G401 (cell line): ENCODE data around the gene METTL25B. TPM values are rescaled to one million over a fixed set of nuclear protein-coding genes. Genes with fewer than 3 reads are reported as not detected.

Experiments used
- DNase-seq: peaks from one replicate; pipeline ENCODE4 v3.0.0-alpha.2; 2015; ENCODE audit warnings: low spot score
- in situ Hi-C: cut with HindIII; loops from 2 replicates; pipeline ENCODE4 v1.10.0; 2016; ENCODE audit warnings: low sequenced_read_pairs, mixed read lengths
- total RNA-seq: library from RNA; depleted of rRNA; stranded (reverse); fragments of >200 nt; shearing (Covaris generic); gene quantifications from 2 replicates; pipeline ENCODE4 v1.2.3, GENCODE V29; 2014; rRNA removed

The METTL25B gene
- total RNA-seq: 24.6 and 54.8 TPM in 2 replicates

- in situ Hi-C loops: no loop called here
These were observed at the start of gene METTL25B for GRCh38 chr1:156727926-156728598. TSS of gene METTL25B (plus strand) at chr1:156728469. CDS start at chr1:156729105, 636 bp downstream.

GRCh38 chr1:156680056-156680455 lies 48.2 kb upstream of the METTL25B start:
- DNase-seq: no peak
- in situ Hi-C loops: no loop called here

More at GRCh38 chr1:156727926-156728598, at the start of gene METTL25B:
- peak; percentile 83 for DNase-seq

- in situ Hi-C loops: no loop called here
- DNase-seq: no peak
These were observed 46.9 kb upstream of the METTL25B start for GRCh38 chr1:156681196-156681960.

- no peak for DNase-seq
- in situ Hi-C loops: no loop called here
These were observed 45.9 kb upstream of the METTL25B start for GRCh38 chr1:156682166-156682890.

- DNase-seq: no peak
- in situ Hi-C loops: no loop called here
These were observed 44.0 kb upstream of the METTL25B start for GRCh38 chr1:156684227-156684782.

- DNase-seq: peak; percentile 81
- in situ Hi-C loops: no loop called here
These were observed 39.0 kb upstream of the METTL25B start for GRCh38 chr1:156689035-156689952.

- DNase-seq: no peak
- in situ Hi-C loops: no loop called here
These were observed 38.2 kb upstream of the METTL25B start for GRCh38 chr1:156689953-156690674.

- DNase-seq: no peak
- in situ Hi-C loops: no loop called here
These were observed 37.6 kb upstream of the METTL25B start for GRCh38 chr1:156690675-156691036.

GRCh38 chr1:156691191-156691590 lies 37.1 kb upstream of the METTL25B start:
- no peak for DNase-seq
- in situ Hi-C loops: no loop called here

- in situ Hi-C loops: no loop called here
These were observed 36.4 kb upstream of the METTL25B start for GRCh38 chr1:156691665-156692440.

GRCh38 chr1:156692441-156692924 lies 35.8 kb upstream of the METTL25B start:
- no peak for DNase-seq
- in situ Hi-C loops: no loop called here

More at GRCh38 chr1:156691665-156692440, 36.4 kb upstream of the METTL25B start:
- DNase-seq: no peak

- in situ Hi-C loops: no loop called here
- DNase-seq: no peak
These were observed 35.1 kb upstream of the METTL25B start for GRCh38 chr1:156692925-156693847.

GRCh38 chr1:156693848-156694689 lies 34.2 kb upstream of the METTL25B start:
- no peak for DNase-seq
- in situ Hi-C loops: no loop called here

- in situ Hi-C loops: no loop called here
- no peak for DNase-seq
These were observed 33.6 kb upstream of the METTL25B start for GRCh38 chr1:156694690-156694962.

- in situ Hi-C loops: no loop called here
- DNase-seq: no peak
These were observed 31.5 kb upstream of the METTL25B start for GRCh38 chr1:156696755-156697154.

- in situ Hi-C loops: no loop called here
- no peak for DNase-seq
These were observed 30.8 kb upstream of the METTL25B start for GRCh38 chr1:156697481-156697880.
